ENCODE results near the gene SPATC1L. TPM values are rescaled to one million over a fixed set of nuclear protein-coding genes. Genes with fewer than 3 reads are reported as not detected.

The SPATC1L gene
- total RNA-seq, 1 donor from 2014 or later, result 32.8 TPM

- TF ChIP-seq CTCF (IDR thresholded peaks at IDR 0.05; ENCODE audit: unreplicated experiment), result peak; percentile 89
- Mint-ChIP-seq H3K9me3 (ENCODE audit: low read depth) (no peaks in the 10 kb centered on the region), H3K36me3 (ENCODE audit: insufficient read depth) (no peaks in the 10 kb centered on the region), H3K4me1 (ENCODE audit: low read depth) (peaks cover 15% of the 10 kb centered on the region), H3K27me3 (no peaks in the 10 kb centered on the region), H3K27ac (peak overlapping the region; percentile 41), H3K4me3 (ENCODE audit: low read depth) (peak overlapping the region; percentile 35)
- peak; percentile 71 for DNase-seq (ENCODE audit: low spot score, unreplicated experiment)
These were observed 30.8 kb downstream of the SPATC1L start for GRCh38 chr21:46153247-46154154.

- no peak overlapping the region for H3K4me3 Mint-ChIP-seq (ENCODE audit: low read depth)
- H3K9me3 Mint-ChIP-seq (ENCODE audit: low read depth), result no peaks in the 10 kb centered on the region
- DNase-seq (ENCODE audit: low spot score, unreplicated experiment), result no peak
- H3K27me3 Mint-ChIP-seq, result no peaks in the 10 kb centered on the region
- no peak for TF ChIP-seq CTCF (IDR thresholded peaks at IDR 0.05; ENCODE audit: unreplicated experiment)
- no peak overlapping the region for H3K27ac Mint-ChIP-seq
- no peaks in the 10 kb centered on the region for H3K36me3 Mint-ChIP-seq (ENCODE audit: insufficient read depth)
- peaks cover 15% of the 10 kb centered on the region for H3K4me1 Mint-ChIP-seq (ENCODE audit: low read depth)
These were observed 31.4 kb downstream of the SPATC1L start for GRCh38 chr21:46152927-46153246.

GRCh38 chr21:46151989-46152926, 32.0 kb downstream of the SPATC1L start:
- H3K36me3 Mint-ChIP-seq (ENCODE audit: insufficient read depth), result no peaks in the 10 kb centered on the region
- peak; percentile 5 for DNase-seq (ENCODE audit: low spot score, unreplicated experiment)
- peak overlapping the region; percentile 69 for H3K27ac Mint-ChIP-seq

GRCh38 chr21:46151261-46151988, 32.8 kb downstream of the SPATC1L start:
- Mint-ChIP-seq H3K4me1 (ENCODE audit: low read depth) (peaks cover 16% of the 10 kb centered on the region), H3K27ac (no peak overlapping the region), H3K9me3 (ENCODE audit: low read depth) (no peaks in the 10 kb centered on the region), H3K27me3 (no peaks in the 10 kb centered on the region), H3K4me3 (ENCODE audit: low read depth) (no peak overlapping the region), H3K36me3 (ENCODE audit: insufficient read depth) (peaks cover 1% of the 10 kb centered on the region)
- TF ChIP-seq CTCF (IDR thresholded peaks at IDR 0.05; ENCODE audit: unreplicated experiment), result no peak
- DNase-seq (ENCODE audit: low spot score, unreplicated experiment), result no peak

More at GRCh38 chr21:46151989-46152926, 32.0 kb downstream of the SPATC1L start:
- Mint-ChIP-seq H3K27me3 (no peaks in the 10 kb centered on the region), H3K4me3 (ENCODE audit: low read depth) (no peak overlapping the region), H3K4me1 (ENCODE audit: low read depth) (peaks cover 15% of the 10 kb centered on the region), H3K9me3 (ENCODE audit: low read depth) (no peaks in the 10 kb centered on the region)
- TF ChIP-seq CTCF (IDR thresholded peaks at IDR 0.05; ENCODE audit: unreplicated experiment), result no peak
